ENCODE measurements around the gene SERPINA9. TPM values are rescaled to one million over a fixed set of nuclear protein-coding genes. Genes with fewer than 3 reads are reported as not detected.

The SERPINA9 gene
- polyA plus RNA-seq, 6 donors from 2014 or later, result not detected

GRCh38 chr14:94466706-94467370 lies 9.2 kb downstream of the SERPINA9 start:
- H3K36me3 Mint-ChIP-seq, result peaks cover 6 to 10% of the 10 kb centered on the region in 2 donors
- peaks cover 12 to 44% (median 21%) of the 10 kb centered on the region in 7 donors for H3K9me3 Mint-ChIP-seq
- no peak overlapping the region for H3K27ac Mint-ChIP-seq
- DNase-seq (no peak), ATAC-seq (ENCODE audit: low read depth in 2 of 2) (no peak)
- peaks cover 0 to 24% (median 4%) of the 10 kb centered on the region in 3 donors for H3K27me3 Mint-ChIP-seq
- H3K4me1 Mint-ChIP-seq, result no peaks in the 10 kb centered on the region
- H3K4me3 Mint-ChIP-seq, result no peak overlapping the region

- Mint-ChIP-seq H3K4me1 (no peaks in the 10 kb centered on the region), H3K4me3 (no peak overlapping the region), H3K27ac (no peak overlapping the region), H3K36me3 (peaks cover 6 to 10% of the 10 kb centered on the region in 2 donors), H3K9me3 (peaks cover 12 to 40% (median 22%) of the 10 kb centered on the region in 7 donors), H3K27me3 (peaks cover 0 to 19% (median 0%) of the 10 kb centered on the region in 3 donors)
- DNase-seq (no peak), ATAC-seq (ENCODE audit: low read depth in 2 of 2) (no peak)
Observed at GRCh38 chr14:94465042-94465441, 11.0 kb downstream of the SERPINA9 start.

- no peak for DNase-seq
- H3K4me3 Mint-ChIP-seq, result no peak overlapping the region
- peaks cover 0 to 19% (median 0%) of the 10 kb centered on the region in 3 donors for H3K27me3 Mint-ChIP-seq
- H3K4me1 Mint-ChIP-seq, result no peaks in the 10 kb centered on the region
- ATAC-seq (ENCODE audit: low read depth in 2 of 2), result no peak
- H3K36me3 Mint-ChIP-seq, result peaks cover 6 to 10% of the 10 kb centered on the region in 2 donors
- no peak overlapping the region for H3K27ac Mint-ChIP-seq
- H3K9me3 Mint-ChIP-seq, result peaks cover 12 to 40% (median 22%) of the 10 kb centered on the region in 7 donors
Observed at GRCh38 chr14:94464290-94464689, 11.7 kb downstream of the SERPINA9 start.

GRCh38 chr14:94462763-94463572 lies 13.0 kb downstream of the SERPINA9 start:
- Mint-ChIP-seq H3K4me3 (peak overlapping the region in 1 of 8 donors; percentile 12), H3K36me3 (peaks cover 5 to 10% of the 10 kb centered on the region in 2 donors), H3K27ac (no peak overlapping the region), H3K4me1 (no peaks in the 10 kb centered on the region), H3K9me3 (peaks cover 10 to 42% (median 21%) of the 10 kb centered on the region in 7 donors), H3K27me3 (peaks cover 0 to 15% (median 1%) of the 10 kb centered on the region in 3 donors)
- DNase-seq (no peak), ATAC-seq (ENCODE audit: low read depth in 2 of 2) (no peak)

- ATAC-seq (ENCODE audit: low read depth in 2 of 2) (no peak), DNase-seq (no peak)
- peaks cover 0 to 10% of the 10 kb centered on the region in 2 donors for H3K36me3 Mint-ChIP-seq
- no peak overlapping the region for H3K4me3 Mint-ChIP-seq
- peaks cover 0 to 8% (median 5%) of the 10 kb centered on the region in 3 donors for H3K27me3 Mint-ChIP-seq
- H3K27ac Mint-ChIP-seq, result no peak overlapping the region
- no peaks in the 10 kb centered on the region for H3K4me1 Mint-ChIP-seq
- H3K9me3 Mint-ChIP-seq, result peaks cover 5 to 46% (median 20%) of the 10 kb centered on the region in 7 donors
Observed at GRCh38 chr14:94462219-94462551, 13.8 kb downstream of the SERPINA9 start.

GRCh38 chr14:94461526-94462218 lies 14.3 kb downstream of the SERPINA9 start:
- no peak overlapping the region for H3K27ac Mint-ChIP-seq
- DNase-seq (no peak), ATAC-seq (ENCODE audit: low read depth in 2 of 2) (no peak)
- H3K4me3 Mint-ChIP-seq, result no peak overlapping the region
- peaks cover 0 to 8% (median 5%) of the 10 kb centered on the region in 3 donors for H3K27me3 Mint-ChIP-seq
- H3K9me3 Mint-ChIP-seq, result peaks cover 6 to 51% (median 22%) of the 10 kb centered on the region in 7 donors
- H3K36me3 Mint-ChIP-seq, result peaks cover 0 to 10% of the 10 kb centered on the region in 2 donors
- no peaks in the 10 kb centered on the region for H3K4me1 Mint-ChIP-seq

GRCh38 chr14:94460631-94461416 lies 15.2 kb downstream of the SERPINA9 start:
- Mint-ChIP-seq H3K4me1 (no peaks in the 10 kb centered on the region), H3K4me3 (no peak overlapping the region), H3K27ac (peak overlapping the region in 1 of 6 donors; percentile 25), H3K9me3 (peaks cover 4 to 51% (median 17%) of the 10 kb centered on the region in 7 donors), H3K36me3 (peaks cover 0 to 2% of the 10 kb centered on the region in 2 donors), H3K27me3 (peaks cover 3 to 8% (median 7%) of the 10 kb centered on the region in 3 donors)
- ATAC-seq (ENCODE audit: low read depth in 2 of 2) (no peak), DNase-seq (no peak)

GRCh38 chr14:94458558-94459205 lies 17.3 kb downstream of the SERPINA9 start:
- DNase-seq (no peak), ATAC-seq (ENCODE audit: low read depth in 2 of 2) (no peak)
- Mint-ChIP-seq H3K27ac (no peak overlapping the region), H3K4me3 (no peak overlapping the region), H3K27me3 (peaks cover 8 to 19% (median 18%) of the 10 kb centered on the region in 3 donors), H3K9me3 (peaks cover 11 to 49% (median 20%) of the 10 kb centered on the region in 7 donors), H3K36me3 (no peaks in the 10 kb centered on the region), H3K4me1 (no peaks in the 10 kb centered on the region)

GRCh38 chr14:94458096-94458495 lies 17.9 kb downstream of the SERPINA9 start:
- DNase-seq, result no peak
- Mint-ChIP-seq H3K9me3 (peaks cover 12 to 46% (median 22%) of the 10 kb centered on the region in 7 donors), H3K27ac (no peak overlapping the region), H3K4me1 (no peaks in the 10 kb centered on the region), H3K27me3 (peaks cover 8 to 19% (median 19%) of the 10 kb centered on the region in 3 donors), H3K4me3 (peak overlapping the region in 1 of 8 donors; percentile 29), H3K36me3 (no peaks in the 10 kb centered on the region)
- no peak for ATAC-seq (ENCODE audit: low read depth in 2 of 2)

- Mint-ChIP-seq H3K4me1 (no peaks in the 10 kb centered on the region), H3K9me3 (peaks cover 7 to 46% (median 25%) of the 10 kb centered on the region in 7 donors), H3K36me3 (no peaks in the 10 kb centered on the region), H3K27me3 (peaks cover 0 to 28% (median 19%) of the 10 kb centered on the region in 3 donors), H3K4me3 (no peak overlapping the region), H3K27ac (no peak overlapping the region)
- ATAC-seq (ENCODE audit: low read depth in 2 of 2), result no peak
- DNase-seq, result no peak
Observed at GRCh38 chr14:94455928-94456327, 20.1 kb downstream of the SERPINA9 start.

GRCh38 chr14:94451826-94452225 lies 24.2 kb downstream of the SERPINA9 start:
- Mint-ChIP-seq H3K36me3 (no peaks in the 10 kb centered on the region), H3K4me3 (no peak overlapping the region), H3K27ac (no peak overlapping the region), H3K27me3 (peaks cover 0 to 35% (median 21%) of the 10 kb centered on the region in 3 donors), H3K9me3 (peaks cover 7 to 31% (median 19%) of the 10 kb centered on the region in 7 donors), H3K4me1 (no peaks in the 10 kb centered on the region)
- no peak for DNase-seq
- no peak for ATAC-seq (ENCODE audit: low read depth in 2 of 2)

- H3K9me3 Mint-ChIP-seq, result peaks cover 7 to 25% (median 18%) of the 10 kb centered on the region in 7 donors
- no peaks in the 10 kb centered on the region for H3K36me3 Mint-ChIP-seq
- DNase-seq (no peak), ATAC-seq (ENCODE audit: low read depth in 2 of 2) (no peak)
- H3K27ac Mint-ChIP-seq, result no peak overlapping the region
- peaks cover 0 to 35% (median 21%) of the 10 kb centered on the region in 3 donors for H3K27me3 Mint-ChIP-seq
- H3K4me1 Mint-ChIP-seq, result no peaks in the 10 kb centered on the region
- H3K4me3 Mint-ChIP-seq, result no peak overlapping the region
Observed at GRCh38 chr14:94451091-94451771, 24.8 kb downstream of the SERPINA9 start.
